ENCODE results near the gene PHLPP2. TPM values are rescaled to one million over a fixed set of nuclear protein-coding genes. Genes with fewer than 3 reads are reported as not detected.
"Not testable (repeated sequence)": the region's sequence is repeated elsewhere in the genome, so short reads cannot be mapped to it uniquely, and the experiment has no call there.

Gene PHLPP2
- total and polyA plus RNA-seq, 2 experiments from 2014 or later, result 1.7 to 6.7 TPM

GRCh38 chr16:71625113-71625850 lies 99.2 kb downstream of the PHLPP2 start:
- H3K36me3 ChIP-seq, result no peaks in the 10 kb centered on the region
- no peak for DNase-seq (ENCODE audit: low read depth in 1 of 2, low spot score in 1 of 2)
- H3K9me3 ChIP-seq (ENCODE audit: low read depth), result no peaks in the 10 kb centered on the region
- H3K4me1 ChIP-seq (ENCODE audit: low read depth), result no peaks in the 10 kb centered on the region
- H3K4me3 ChIP-seq, result no peak overlapping the region
- TF ChIP-seq CTCF (IDR thresholded peaks at IDR 0.05; ENCODE audit: low read depth, low read length), result no peak
- H3K27me3 ChIP-seq, result peaks cover 50% of the 10 kb centered on the region
- no peak overlapping the region for H3K27ac ChIP-seq

- no peaks in the 10 kb centered on the region for H3K9me3 ChIP-seq (ENCODE audit: low read depth)
- H3K4me1 ChIP-seq (ENCODE audit: low read depth), result no peaks in the 10 kb centered on the region
- H3K27ac ChIP-seq, result no peak overlapping the region
- no peaks in the 10 kb centered on the region for H3K36me3 ChIP-seq
- peaks cover 50% of the 10 kb centered on the region for H3K27me3 ChIP-seq
- TF ChIP-seq CTCF (IDR thresholded peaks at IDR 0.05; ENCODE audit: low read depth, low read length), result no peak
- H3K4me3 ChIP-seq, result no peak overlapping the region
- DNase-seq (ENCODE audit: low read depth in 1 of 2, low spot score in 1 of 2), result no peak
Measured at GRCh38 chr16:71623597-71623996, 100.9 kb downstream of the PHLPP2 start.

GRCh38 chr16:71622088-71622487 lies 102.4 kb downstream of the PHLPP2 start:
- Histone ChIP-seq H3K9me3 (ENCODE audit: low read depth) (no peaks in the 10 kb centered on the region), H3K4me3 (no peak overlapping the region), H3K27ac (no peak overlapping the region), H3K4me1 (ENCODE audit: low read depth) (no peaks in the 10 kb centered on the region), H3K36me3 (no peaks in the 10 kb centered on the region), H3K27me3 (peaks cover 38% of the 10 kb centered on the region)
- TF ChIP-seq CTCF (IDR thresholded peaks at IDR 0.05; ENCODE audit: low read depth, low read length), result no peak
- DNase-seq (ENCODE audit: low read depth in 1 of 2, low spot score in 1 of 2), result no peak

- Histone ChIP-seq H3K9me3 (ENCODE audit: low read depth) (no peaks in the 10 kb centered on the region), H3K36me3 (no peaks in the 10 kb centered on the region), H3K27ac (no peak overlapping the region), H3K4me3 (no peak overlapping the region), H3K4me1 (ENCODE audit: low read depth) (no peaks in the 10 kb centered on the region), H3K27me3 (peaks cover 3% of the 10 kb centered on the region)
- DNase-seq (ENCODE audit: low read depth in 1 of 2, low spot score in 1 of 2), result no peak
- TF ChIP-seq CTCF (IDR thresholded peaks at IDR 0.05; ENCODE audit: low read depth, low read length), result no peak
Measured at GRCh38 chr16:71618429-71618828, 106.1 kb downstream of the PHLPP2 start.

- not testable (repeated sequence) for H3K4me1 ChIP-seq (ENCODE audit: low read depth); H3K27ac ChIP-seq
Measured at GRCh38 chr16:71614956-71615355, 109.5 kb downstream of the PHLPP2 start.

GRCh38 chr16:71610936-71611871 lies 113.3 kb downstream of the PHLPP2 start:
- DNase-seq (ENCODE audit: low read depth in 1 of 2, low spot score in 1 of 2), result peak; percentile 78 to 83
- no peak overlapping the region for H3K27ac ChIP-seq
- H3K4me1 ChIP-seq (ENCODE audit: low read depth), result no peaks in the 10 kb centered on the region
- TF ChIP-seq CTCF (IDR thresholded peaks at IDR 0.05; ENCODE audit: low read depth, low read length), result peak; percentile 84
- no peaks in the 10 kb centered on the region for H3K9me3 ChIP-seq (ENCODE audit: low read depth)
- no peaks in the 10 kb centered on the region for H3K27me3 ChIP-seq
- H3K36me3 ChIP-seq, result no peaks in the 10 kb centered on the region
- no peak overlapping the region for H3K4me3 ChIP-seq

More at GRCh38 chr16:71614956-71615355, 109.5 kb downstream of the PHLPP2 start:
- DNase-seq (ENCODE audit: low read depth in 1 of 2, low spot score in 1 of 2); H3K27me3 ChIP-seq; H3K9me3 ChIP-seq (ENCODE audit: low read depth); H3K36me3 ChIP-seq; H3K4me3 ChIP-seq: not testable (repeated sequence)
